ENCODE data around the gene AP5Z1.

DNA sequence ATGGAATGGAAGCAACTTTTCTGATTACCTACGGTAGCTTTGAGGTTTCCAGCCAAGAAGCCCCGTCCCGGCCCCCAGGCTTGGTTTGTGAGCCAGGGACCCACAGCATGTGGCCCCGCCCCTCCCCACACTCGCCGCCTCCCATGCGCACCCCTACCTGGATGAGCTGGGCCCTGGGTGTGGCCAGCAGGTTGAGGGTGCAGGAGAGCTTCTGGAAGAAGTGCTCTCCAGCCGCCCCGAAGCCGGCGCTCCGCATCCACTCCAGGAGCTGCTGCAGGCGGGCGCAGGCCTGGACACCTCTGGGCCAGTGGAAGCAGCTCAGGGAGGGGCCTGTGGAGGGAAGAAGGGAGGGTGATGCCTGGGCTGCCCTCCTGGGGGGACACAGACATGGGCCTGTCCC is 39.7 kb downstream of the AP5Z1 start:
- TF ChIP-seq, protein P1, sequence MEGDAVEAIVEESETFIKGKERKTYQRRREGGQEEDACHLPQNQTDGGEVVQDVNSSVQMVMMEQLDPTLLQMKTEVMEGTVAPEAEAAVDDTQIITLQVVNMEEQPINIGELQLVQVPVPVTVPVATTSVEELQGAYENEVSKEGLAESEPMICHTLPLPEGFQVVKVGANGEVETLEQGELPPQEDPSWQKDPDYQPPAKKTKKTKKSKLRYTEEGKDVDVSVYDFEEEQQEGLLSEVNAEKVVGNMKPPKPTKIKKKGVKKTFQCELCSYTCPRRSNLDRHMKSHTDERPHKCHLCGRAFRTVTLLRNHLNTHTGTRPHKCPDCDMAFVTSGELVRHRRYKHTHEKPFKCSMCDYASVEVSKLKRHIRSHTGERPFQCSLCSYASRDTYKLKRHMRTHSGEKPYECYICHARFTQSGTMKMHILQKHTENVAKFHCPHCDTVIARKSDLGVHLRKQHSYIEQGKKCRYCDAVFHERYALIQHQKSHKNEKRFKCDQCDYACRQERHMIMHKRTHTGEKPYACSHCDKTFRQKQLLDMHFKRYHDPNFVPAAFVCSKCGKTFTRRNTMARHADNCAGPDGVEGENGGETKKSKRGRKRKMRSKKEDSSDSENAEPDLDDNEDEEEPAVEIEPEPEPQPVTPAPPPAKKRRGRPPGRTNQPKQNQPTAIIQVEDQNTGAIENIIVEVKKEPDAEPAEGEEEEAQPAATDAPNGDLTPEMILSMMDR (conservative IDR thresholded peaks at IDR 0.05; ENCODE audit: low read length), result no peak
- no peak for TF ChIP-seq EZH2phosphoT487 (IDR thresholded peaks at IDR 0.05; ENCODE audit: borderline replicate concordance, low read depth, low read length)
